Measurements from ENCODE around the gene UBAC2.

- no peak for TF ChIP-seq CTCF (conservative IDR thresholded peaks at IDR 0.05)
- TF ChIP-seq EZH2 (IDR thresholded peaks at IDR 0.05; ENCODE audit: low read depth): no peak
These were observed 198.4 kb downstream of the UBAC2 start for GRCh38 chr13:99398916-99399622.

Measured in PC-9 (cell line).